Panc1 (cell line): ENCODE results near the gene PIGM.

Source experiments
- POLR2AphosphoS5 ChIP-seq: IDR thresholded peaks from 2 replicates; pipeline ENCODE4 v1.6.1; 2012; ENCODE audit warnings: mild to moderate bottlenecking, low read depth, low read length, moderate library complexity
- SIN3A ChIP-seq: IDR thresholded peaks from 2 replicates; pipeline ENCODE4 v1.6.1; 2012; ENCODE audit warnings: low read depth, mild to moderate bottlenecking, low read length, moderate library complexity, borderline replicate concordance; ENCODE audit not compliant: insufficient read depth
- TF ChIP-seq, protein P1 (sequence below): fragments of 450-650 bp; IDR thresholded peaks from 2 replicates; pipeline ENCODE4 v1.5.1; 2017; ENCODE audit warnings: mild to moderate bottlenecking
- TF ChIP-seq, protein P2 (sequence below), 2 experiments: IDR thresholded peaks; 2 replicates each; pipeline ENCODE4 v1.6.1; 2011 to 2012; ENCODE audit warnings: low read depth in 2 of 2, control low read depth in 1 of 2, low read length in 1 of 2, mild to moderate bottlenecking in 1 of 2, moderate library complexity in 1 of 2; ENCODE audit not compliant: insufficient read depth in 1 of 2

DNA sequence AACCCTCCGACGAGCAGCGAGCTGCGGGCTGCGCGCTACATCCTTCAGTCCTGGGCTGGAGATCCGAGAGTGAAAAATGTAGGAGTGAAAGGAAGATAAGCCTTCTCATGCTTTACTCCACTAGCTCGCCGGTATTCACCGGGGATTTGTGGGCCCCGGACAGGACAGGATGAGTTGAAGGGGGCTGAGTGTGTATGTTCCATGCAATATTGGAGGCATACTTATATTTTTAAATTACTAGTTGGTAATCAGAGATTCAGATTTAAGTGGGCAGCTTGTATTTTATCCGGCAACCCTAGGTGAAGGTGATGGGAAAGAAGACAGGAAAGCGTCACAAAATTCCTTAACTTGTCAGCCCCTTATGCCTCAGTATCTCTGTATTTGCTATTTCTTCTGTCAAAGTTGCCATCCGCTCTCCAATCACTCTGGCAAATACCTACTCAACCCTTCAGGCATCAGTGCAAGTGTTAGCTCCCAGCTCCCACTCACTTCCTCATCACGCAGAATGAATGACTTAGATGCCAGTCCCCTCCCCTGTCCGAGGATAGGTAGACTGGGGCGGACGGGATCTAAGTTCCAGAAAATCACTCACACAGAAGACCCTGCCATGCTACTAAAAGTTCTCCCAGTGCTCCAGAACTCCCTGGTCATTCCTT is 503 bp upstream of the PIGM start:
- TF ChIP-seq, protein P1, sequence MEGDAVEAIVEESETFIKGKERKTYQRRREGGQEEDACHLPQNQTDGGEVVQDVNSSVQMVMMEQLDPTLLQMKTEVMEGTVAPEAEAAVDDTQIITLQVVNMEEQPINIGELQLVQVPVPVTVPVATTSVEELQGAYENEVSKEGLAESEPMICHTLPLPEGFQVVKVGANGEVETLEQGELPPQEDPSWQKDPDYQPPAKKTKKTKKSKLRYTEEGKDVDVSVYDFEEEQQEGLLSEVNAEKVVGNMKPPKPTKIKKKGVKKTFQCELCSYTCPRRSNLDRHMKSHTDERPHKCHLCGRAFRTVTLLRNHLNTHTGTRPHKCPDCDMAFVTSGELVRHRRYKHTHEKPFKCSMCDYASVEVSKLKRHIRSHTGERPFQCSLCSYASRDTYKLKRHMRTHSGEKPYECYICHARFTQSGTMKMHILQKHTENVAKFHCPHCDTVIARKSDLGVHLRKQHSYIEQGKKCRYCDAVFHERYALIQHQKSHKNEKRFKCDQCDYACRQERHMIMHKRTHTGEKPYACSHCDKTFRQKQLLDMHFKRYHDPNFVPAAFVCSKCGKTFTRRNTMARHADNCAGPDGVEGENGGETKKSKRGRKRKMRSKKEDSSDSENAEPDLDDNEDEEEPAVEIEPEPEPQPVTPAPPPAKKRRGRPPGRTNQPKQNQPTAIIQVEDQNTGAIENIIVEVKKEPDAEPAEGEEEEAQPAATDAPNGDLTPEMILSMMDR = no peak
- TF ChIP-seq, protein P2, sequence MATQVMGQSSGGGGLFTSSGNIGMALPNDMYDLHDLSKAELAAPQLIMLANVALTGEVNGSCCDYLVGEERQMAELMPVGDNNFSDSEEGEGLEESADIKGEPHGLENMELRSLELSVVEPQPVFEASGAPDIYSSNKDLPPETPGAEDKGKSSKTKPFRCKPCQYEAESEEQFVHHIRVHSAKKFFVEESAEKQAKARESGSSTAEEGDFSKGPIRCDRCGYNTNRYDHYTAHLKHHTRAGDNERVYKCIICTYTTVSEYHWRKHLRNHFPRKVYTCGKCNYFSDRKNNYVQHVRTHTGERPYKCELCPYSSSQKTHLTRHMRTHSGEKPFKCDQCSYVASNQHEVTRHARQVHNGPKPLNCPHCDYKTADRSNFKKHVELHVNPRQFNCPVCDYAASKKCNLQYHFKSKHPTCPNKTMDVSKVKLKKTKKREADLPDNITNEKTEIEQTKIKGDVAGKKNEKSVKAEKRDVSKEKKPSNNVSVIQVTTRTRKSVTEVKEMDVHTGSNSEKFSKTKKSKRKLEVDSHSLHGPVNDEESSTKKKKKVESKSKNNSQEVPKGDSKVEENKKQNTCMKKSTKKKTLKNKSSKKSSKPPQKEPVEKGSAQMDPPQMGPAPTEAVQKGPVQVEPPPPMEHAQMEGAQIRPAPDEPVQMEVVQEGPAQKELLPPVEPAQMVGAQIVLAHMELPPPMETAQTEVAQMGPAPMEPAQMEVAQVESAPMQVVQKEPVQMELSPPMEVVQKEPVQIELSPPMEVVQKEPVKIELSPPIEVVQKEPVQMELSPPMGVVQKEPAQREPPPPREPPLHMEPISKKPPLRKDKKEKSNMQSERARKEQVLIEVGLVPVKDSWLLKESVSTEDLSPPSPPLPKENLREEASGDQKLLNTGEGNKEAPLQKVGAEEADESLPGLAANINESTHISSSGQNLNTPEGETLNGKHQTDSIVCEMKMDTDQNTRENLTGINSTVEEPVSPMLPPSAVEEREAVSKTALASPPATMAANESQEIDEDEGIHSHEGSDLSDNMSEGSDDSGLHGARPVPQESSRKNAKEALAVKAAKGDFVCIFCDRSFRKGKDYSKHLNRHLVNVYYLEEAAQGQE (IDR thresholded peaks at IDR 0.05; ENCODE audit: insufficient read depth in 1 of 2, low read depth in 2 of 2, low read length in 1 of 2) = no peak
- TF ChIP-seq SIN3A = no peak
- no peak for TF ChIP-seq POLR2AphosphoS5
